ENCODE measurements around the gene JAKMIP1.

JAKMIP1 gene

GRCh38 chr4:6055436-6055835 is 144.9 kb downstream of the JAKMIP1 start:
- DNase-seq: no peak

DNA sequence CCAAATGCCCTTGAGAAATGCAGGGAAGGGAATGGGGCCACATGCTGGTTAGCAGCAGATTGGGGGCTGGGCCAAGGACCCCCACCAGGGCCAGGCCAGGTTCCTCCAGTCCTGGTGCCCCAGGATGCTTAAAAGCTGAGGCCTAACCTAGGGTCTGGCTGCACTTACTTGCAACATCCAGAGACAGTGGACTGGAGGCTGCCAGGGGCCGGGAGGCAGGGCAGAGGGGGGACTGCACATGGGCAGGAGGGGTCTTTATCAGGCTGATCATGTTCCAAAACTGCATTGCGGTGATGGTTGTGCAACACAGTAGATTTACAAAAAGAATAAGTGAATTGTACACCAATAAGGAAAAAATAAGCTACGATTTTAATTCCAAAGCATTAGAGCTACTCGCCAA is 145.3 kb downstream of the JAKMIP1 start:
- DNase-seq: no peak

DNA sequence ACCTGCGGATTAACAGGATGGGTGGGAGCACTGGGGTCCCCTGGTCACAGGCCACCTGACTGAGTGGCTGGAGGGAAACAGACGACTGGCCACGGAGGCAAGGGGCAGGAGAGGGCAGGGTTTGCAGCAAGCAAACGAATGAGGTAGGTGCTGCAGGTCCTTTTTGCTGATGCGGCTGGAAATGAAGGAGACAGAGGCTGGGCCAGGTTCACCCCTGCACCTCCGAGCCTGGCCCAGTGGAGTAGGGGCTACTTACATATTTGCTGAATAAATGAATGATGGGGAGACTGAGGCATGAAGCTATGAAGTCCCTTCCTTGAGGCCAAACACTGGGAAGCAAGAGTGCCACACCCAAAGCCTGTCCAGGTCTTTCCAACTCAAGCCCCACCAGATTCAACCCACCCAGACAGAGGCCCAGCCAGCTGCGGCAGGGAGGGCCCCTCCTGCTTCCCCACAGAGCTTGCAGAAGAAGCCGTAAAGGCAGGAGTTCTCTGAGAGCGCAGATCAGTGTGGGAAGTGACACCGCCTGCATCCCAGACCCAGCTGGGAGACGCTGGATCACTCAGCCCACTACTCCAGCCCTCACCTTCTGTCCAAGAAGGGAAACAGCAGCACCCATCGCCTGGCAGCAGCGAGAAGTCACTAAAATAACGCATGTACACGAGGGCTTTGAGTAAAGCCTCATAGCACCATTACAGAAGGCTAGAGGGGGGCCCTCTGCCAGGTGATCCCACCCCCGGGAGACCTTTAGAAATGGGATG is 146.0 kb downstream of the JAKMIP1 start:
- no peak for DNase-seq

DNA sequence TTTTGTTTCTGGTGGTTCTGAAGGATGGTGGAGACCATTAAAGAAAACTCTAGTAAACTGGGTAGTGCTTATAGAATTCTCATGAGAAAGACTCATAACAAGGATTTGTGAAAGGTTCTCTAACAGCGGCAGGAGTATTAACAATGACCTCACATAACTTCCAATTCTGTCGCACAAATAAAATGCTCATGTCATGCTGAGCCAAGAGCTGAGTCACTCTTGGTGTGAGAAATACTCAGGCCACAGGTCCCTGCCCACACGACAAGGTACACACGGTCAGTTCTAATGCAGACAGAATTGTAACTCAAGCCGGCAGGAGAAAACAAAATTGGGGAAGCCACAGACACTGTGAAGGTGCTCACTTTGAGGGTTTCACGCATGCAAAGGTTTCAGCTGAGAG is 147.7 kb downstream of the JAKMIP1 start:
- no peak for DNase-seq

DNA sequence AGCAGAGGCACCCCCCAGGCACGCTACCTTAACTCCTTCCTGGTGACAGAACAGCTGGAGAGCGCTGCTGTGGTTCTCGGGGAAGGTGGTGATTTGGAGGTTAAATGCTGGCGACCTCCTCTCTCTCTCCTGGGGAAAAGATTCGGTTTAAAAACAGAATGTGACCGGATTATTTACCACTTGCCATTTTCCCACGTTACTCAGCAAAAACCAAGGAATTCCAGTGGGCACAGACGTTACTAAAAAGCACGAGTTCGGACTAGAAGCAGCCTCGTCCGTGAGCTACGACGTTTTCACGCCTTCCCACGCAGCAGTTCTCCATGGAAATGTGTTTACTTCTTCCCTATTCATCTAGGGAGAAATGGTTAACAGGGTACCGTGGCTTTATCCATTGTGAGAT is 149.8 kb downstream of the JAKMIP1 start:
- no peak for DNase-seq

DNA sequence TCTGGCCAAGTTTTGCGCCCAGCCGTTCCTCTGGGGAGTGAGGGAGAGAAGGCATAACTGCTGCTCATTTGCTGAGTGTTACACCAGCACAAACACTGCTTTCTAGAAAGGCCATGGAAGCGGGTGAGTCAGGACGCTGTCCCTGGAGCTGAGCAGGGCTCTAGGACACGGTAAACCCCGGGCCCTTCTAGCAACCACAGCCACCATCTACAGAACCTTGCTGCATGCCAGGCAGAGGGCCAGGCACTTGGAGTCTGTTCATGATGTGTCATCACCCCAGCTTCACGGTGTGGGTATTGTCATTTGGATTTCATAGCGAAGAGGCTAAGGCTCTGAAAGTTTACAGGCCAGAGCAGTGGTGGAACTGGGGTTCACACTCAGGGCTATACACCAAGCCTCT is 150.4 kb downstream of the JAKMIP1 start:
- DNase-seq: no peak

DNA sequence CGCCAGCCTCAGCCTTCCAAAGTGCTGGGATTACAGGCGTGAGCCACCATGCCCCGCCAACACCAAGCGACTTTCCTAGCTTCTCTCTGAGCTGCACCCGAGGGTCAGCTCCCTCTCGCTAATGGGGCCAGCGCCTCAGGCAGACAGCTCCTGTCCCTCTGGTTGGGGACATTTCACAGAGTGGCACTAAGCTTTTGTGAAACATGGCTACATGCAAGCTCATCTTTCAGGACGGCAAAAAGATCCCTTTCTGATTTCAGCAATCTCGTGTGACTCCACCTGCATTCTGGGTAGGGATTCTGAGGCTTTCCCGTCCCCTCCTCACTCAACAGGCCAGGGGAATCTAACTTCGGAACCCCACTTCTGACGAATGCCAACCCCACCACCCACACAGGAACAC is 151.1 kb downstream of the JAKMIP1 start:
- no peak for DNase-seq

- no peak for DNase-seq
Observed at GRCh38 chr4:6048537-6048936, 151.8 kb downstream of the JAKMIP1 start.

DNA sequence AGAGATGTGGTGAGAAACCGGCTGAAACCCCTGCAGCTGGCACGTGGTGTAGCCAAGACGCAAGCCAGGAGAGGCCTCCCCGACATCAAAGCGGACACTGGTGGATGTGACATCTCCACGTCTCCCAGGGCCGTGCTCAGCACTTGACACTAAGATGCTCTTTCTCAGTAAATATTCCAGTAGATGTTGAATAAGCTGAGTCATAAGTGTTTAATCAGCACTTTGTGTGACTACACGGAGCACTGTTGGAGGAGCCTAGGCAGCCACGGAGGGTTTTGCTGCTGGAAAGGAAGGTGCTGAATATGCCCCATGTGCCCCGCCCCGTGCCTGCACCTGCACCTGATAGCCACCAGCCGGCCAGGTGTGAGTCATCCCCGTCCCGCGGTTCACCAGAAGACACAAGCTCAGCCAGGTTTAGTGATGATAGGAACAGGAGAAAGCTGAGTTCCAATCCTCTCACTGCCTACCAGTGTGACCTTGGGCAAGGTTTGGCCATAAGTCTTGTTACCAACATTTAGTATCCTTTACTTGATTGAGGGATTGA is 153.1 kb downstream of the JAKMIP1 start:
- DNase-seq: no peak

DNA sequence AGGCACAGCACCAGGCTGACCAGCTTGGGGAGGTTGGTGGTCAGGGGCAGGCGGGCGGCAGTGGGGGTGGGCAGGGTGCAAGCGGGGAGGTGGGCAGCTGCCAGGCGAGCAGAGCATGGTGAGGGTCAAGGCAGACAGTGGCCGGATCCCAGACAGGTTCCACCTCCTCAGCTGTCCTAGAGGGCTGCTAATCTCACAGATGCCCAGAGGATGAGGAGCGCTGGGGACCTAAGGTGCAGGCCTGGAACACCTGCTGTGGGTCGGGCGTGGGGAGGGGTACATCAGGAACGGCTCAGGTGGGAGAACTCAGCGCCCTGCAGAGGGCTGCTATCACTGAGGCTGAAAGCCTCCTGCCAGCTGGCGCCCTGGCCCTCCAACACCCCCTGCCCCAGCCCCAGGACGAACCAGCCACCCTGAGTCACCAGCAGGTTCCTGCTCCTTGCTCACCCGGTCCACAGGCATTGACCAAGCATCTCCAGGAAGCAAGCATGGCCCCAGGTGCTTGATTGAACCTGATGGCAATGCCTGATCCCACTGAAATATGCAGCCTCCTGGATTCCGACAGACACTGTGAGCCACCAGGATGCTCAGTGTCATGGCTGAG is 153.7 kb downstream of the JAKMIP1 start:
- no peak for DNase-seq

- no peak for DNase-seq
Observed at GRCh38 chr4:6044805-6045204, 155.5 kb downstream of the JAKMIP1 start.

DNA sequence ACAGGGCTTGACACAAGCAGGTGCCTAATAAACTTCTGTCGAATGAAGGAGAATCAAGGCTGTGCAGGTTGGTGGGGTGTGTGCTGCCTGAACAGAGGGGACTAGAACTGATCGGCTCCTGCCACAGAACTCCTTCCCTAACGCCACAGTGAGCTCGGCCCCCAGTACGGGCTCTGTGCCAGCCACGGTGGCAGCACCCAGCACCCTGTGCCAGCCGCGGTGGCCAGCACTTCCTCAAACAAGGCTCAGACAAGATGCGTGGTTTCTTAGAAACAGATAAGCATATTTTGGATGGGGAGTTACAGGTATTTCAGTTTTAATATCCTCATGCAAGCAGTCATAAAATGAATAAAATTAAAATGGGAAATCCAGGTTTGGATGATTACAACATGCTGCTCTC is 156.1 kb downstream of the JAKMIP1 start:
- DNase-seq: no peak

GRCh38 chr4:6043843-6044242 is 156.5 kb downstream of the JAKMIP1 start:
- no peak for DNase-seq

DNA sequence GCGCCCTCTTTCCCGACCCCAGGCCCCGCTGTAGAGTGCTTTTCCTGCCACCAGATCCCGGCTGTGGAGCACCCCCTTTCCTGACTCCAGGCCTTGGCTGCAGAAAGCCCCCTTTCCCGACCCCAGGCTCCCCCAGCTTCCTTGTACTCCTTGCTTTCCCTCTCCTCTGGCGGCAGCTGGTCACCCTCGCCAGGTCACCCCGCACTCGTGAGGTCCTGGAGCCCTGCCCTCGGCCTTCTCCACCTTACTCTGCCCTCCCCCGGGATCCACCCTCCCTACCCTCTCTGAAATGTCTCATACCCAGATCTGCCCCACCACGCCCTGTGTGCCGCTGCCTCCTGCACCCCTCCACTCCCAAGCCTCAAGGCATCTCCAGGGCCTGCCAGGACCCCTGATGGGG is 157.2 kb downstream of the JAKMIP1 start:
- no peak for DNase-seq

DNA sequence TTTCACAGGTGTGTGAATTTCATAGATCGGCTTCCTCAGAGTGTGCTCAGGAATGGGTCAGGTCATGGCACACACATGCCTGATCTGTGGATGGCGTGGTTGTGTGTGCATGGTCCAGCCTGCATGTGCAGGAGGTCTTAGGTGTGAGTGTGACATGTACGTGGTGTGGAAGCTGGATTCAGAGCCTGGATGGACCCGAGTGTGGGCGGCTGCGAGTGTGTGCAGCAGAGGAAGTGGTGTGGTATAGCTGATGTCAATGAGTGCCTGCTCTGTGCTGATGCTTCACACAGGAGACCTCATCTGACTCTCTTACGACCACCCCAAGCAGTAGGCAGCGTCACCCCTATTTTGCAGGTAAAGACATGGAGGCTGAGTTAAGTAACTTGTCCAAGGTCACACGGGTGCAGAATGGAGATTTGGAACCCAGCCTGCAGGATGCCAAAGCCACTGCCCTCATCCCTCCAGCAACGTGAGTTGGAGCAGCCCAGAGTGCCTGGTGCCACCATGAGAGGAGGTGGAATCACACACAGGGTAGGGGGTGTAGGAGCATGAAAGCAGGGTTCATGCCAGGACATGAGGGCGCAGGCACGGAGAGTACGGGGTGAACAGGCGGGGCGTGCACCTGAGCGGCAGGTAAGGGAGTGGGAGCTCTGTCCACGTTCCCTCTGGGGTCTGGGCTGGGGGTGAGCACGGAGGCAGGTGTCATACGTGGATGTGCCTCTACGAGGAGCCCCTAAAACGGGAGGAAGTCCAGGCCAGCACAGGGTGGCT is 157.9 kb downstream of the JAKMIP1 start:
- DNase-seq: no peak

GRCh38 chr4:6041800-6042199 is 158.5 kb downstream of the JAKMIP1 start:
- no peak for DNase-seq

DNA sequence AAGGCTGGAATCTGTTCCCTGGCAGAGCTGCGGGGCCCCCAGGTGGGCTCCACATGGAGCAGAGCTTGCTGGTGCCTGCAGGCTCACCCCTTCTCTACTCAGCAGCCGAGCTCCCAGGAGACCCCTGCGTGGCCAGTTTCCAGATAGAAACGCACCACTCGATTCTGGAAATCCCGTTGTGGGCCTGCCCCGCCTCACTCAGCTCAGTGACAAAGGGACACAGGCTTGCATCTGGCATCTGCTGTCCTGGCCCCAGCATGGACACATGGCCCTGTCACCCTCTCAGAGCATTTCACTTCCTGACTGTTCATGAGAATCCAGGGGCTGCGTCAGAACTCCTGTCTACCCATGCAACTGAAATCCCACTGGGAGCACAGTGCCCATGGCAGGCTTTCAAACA is 161.6 kb downstream of the JAKMIP1 start:
- DNase-seq: no peak

DNA sequence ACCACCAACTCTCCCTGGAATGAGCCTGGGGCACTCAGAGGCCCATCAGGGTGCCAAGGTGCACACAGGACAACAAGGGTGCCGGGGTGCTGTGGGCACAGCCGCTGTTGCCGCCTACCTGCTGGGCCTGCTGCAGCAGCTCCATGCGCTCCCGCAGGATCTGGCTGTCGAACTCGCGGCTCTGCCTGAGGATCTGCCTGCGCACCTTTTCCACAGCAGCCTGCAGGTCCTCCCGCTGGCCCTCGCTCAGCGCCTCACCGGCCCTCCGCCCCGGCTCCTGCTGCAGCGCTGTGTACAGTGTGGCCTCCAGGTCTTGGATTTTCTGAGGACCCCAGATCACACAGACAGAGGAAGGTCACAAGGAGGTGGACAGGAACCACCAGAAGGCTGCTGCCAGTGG is 164.6 kb downstream of the JAKMIP1 start:
- DNase-seq: no peak

GRCh38 chr4:6033381-6033780 is 167.0 kb downstream of the JAKMIP1 start:
- DNase-seq: no peak

DNA sequence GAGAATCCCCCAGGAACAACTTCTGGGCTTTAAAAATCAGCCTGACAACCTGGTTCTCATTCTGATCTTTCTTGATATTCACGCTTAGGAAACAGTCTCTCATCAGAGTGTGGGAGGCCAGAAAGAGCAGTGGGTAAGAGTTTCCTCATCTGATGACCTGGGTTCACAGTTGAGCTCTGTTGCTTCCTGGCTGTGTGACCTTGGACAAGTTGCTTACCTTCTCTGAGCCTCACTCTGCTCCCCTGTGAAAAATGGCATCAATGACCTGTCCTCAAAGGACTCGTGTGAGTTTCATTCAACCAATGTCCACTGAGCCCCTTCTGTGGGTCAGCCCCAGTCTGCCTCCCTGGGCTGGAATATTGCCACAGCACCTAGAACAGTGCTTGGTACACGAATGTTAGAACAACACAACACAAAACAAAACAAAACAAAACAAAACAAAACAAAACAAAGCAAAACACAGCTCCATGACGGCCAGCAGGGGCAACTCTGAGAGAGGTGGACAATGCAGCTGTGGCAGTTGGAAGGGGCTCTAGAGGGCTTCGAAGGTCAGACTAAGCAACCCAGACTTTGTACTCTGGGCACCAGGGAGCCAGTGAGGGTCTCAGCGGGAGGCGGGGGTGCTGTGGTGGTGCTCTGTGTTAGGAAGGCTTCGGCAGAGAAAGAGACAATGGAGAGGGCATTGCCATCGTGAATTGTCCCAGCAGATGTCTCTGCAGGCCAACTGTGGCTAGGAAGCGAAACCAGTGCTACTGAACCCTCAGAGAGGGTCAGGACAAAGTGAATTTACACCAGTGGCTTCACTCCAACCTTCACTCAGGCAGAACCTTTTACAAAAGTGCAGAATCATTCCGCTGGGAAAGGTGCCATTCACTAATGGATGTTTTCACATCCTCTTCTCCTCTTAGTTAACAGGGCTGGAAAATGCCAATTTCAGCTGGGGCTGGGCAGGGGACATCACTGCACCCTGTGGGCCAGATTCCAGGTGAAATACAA is 167.8 kb downstream of the JAKMIP1 start:
- no peak for DNase-seq

DNA sequence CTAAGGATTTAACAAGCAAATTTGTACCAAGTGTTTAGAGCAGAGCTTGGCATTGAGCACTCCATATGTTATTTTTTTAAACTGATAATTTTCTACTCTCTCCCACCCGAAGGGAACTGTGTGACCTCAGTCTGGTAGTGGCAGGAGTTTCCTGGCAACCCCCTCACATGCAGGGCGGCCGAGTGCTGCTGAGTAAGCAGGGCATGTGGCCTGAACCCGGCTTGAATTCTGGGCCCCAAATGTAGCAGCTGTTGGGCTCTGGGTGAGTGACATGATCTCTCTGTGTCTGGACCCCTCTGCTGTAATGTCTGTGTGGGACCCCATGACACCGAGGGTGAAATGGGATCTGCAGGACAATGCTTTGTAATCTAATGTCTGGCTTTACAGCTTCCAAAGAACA is 168.5 kb downstream of the JAKMIP1 start:
- DNase-seq: no peak

GRCh38 chr4:6030679-6031078 is 169.7 kb downstream of the JAKMIP1 start:
- no peak for DNase-seq

DNA sequence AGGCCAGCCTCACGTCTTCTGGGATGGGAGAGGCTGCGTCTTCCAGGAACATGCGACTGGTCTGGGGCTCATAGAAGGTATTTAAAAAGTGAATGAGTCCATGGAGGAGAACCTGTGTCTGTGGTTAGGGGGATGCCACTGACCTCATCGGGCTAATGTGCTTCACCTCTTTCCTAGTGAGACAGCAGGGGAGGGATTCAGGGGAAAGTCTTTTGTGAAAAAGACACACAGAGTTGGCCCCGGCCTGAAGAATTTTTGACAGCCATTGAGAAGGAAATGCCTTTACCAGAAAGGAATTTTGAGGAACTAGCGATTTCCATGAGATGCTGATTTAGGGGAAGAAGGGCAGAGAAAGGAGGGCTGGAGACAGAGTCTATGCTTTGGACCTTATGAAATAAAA is 171.1 kb downstream of the JAKMIP1 start:
- no peak for DNase-seq

Measured in NCI-H1048 (cell line).